ENCODE measurements around the gene AGBL1.

- TF ChIP-seq, protein P1, sequence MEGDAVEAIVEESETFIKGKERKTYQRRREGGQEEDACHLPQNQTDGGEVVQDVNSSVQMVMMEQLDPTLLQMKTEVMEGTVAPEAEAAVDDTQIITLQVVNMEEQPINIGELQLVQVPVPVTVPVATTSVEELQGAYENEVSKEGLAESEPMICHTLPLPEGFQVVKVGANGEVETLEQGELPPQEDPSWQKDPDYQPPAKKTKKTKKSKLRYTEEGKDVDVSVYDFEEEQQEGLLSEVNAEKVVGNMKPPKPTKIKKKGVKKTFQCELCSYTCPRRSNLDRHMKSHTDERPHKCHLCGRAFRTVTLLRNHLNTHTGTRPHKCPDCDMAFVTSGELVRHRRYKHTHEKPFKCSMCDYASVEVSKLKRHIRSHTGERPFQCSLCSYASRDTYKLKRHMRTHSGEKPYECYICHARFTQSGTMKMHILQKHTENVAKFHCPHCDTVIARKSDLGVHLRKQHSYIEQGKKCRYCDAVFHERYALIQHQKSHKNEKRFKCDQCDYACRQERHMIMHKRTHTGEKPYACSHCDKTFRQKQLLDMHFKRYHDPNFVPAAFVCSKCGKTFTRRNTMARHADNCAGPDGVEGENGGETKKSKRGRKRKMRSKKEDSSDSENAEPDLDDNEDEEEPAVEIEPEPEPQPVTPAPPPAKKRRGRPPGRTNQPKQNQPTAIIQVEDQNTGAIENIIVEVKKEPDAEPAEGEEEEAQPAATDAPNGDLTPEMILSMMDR (tag by site-specific recombination; IDR thresholded peaks at IDR 0.05): no peak
- TF ChIP-seq REST (tag by site-specific recombination; IDR thresholded peaks at IDR 0.05): no peak
- TF ChIP-seq, protein P2, sequence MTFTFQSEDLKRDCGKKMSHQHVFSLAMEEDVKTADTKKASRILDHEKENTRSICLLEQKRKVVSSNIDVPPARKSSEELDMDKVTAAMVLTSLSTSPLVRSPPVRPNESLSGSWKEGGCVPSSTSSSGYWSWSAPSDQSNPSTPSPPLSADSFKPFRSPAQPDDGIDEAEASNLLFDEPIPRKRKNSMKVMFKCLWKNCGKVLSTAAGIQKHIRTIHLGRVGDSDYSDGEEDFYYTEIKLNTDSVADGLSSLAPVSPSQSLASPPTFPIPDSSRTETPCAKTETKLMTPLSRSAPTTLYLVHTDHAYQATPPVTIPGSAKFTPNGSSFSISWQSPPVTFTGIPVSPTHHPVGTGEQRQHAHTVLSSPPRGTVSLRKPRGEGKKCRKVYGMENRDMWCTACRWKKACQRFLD (tag by site-specific recombination; IDR thresholded peaks at IDR 0.05): no peak
Observed at GRCh38 chr15:86756688-86757087, 677.0 kb downstream of the AGBL1 start.
